NT2/D1 (cell line): ENCODE data around the gene NCMAP.

Experiments
- DNase-seq: peaks from one replicate; pipeline ENCODE4 v3.0.0-alpha.2; 2011; ENCODE audit warnings: low read depth, low spot score
- H3K27me3 ChIP-seq: 2 replicates; pipeline ENCODE4 v1.6.0; 2011; ENCODE audit warnings: mild to moderate bottlenecking; ENCODE audit not compliant: insufficient read length, insufficient read depth
- H3K36me3 ChIP-seq: 2 replicates; pipeline ENCODE4 v1.6.1; 2011; ENCODE audit warnings: mild to moderate bottlenecking, low read length, mixed read lengths; ENCODE audit not compliant: insufficient read depth, insufficient read length
- H3K4me1 ChIP-seq: 2 replicates; pipeline ENCODE4 v1.5.1; 2011; ENCODE audit not compliant: insufficient read depth, insufficient read length
- H3K4me3 ChIP-seq: 2 replicates; pipeline ENCODE4 v1.5.1; 2011; ENCODE audit warnings: low read depth; ENCODE audit not compliant: insufficient read length
- H3K9ac ChIP-seq: 2 replicates; pipeline ENCODE4 v1.6.0; 2011; ENCODE audit warnings: low read depth; ENCODE audit not compliant: insufficient read length
- H3K9me3 ChIP-seq: 2 replicates; pipeline ENCODE4 v1.5.1; 2011; ENCODE audit warnings: mild to moderate bottlenecking, low read length; ENCODE audit not compliant: insufficient read depth
- SUZ12 ChIP-seq: IDR thresholded peaks from 2 replicates; pipeline ENCODE4 v1.6.1; 2011; ENCODE audit not compliant: insufficient read length, insufficient read depth; ENCODE audit errors: extremely low read depth
- YY1 ChIP-seq: IDR thresholded peaks from 2 replicates; pipeline ENCODE4 v1.6.1; 2011; ENCODE audit not compliant: insufficient read length, insufficient read depth
- ZNF274 ChIP-seq: IDR thresholded peaks from 2 replicates; pipeline ENCODE4 v1.6.1; 2011; ENCODE audit warnings: mild to moderate bottlenecking, low read depth, low read length

NCMAP gene

DNA sequence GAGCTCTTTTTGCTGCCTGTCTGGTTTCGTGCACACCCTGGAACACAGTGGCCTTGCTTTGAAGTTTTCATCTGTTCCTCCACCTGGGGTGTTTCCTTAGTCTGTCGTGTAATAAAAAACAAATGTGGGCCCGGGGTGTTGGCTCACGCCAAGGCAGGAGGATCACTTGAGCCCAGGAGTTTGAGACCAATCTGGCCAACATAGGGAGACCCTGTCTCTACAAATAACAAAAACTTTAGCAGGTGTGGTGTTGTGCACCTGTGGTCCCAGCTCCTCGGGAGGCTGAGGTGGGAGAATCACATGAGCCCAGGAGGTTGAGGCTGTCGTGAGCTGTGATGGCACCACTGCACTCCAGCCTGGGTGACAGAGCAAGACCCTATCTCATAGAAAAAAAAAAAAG, 4.5 kb downstream of the NCMAP start:
- no peak overlapping the region for H3K9ac ChIP-seq
- no peak for TF ChIP-seq ZNF274
- TF ChIP-seq YY1, result no peak
- TF ChIP-seq SUZ12, result no peak
- no peak for DNase-seq
- H3K4me1 ChIP-seq, result peaks cover 3% of the 10 kb centered on the region
- peaks cover 25% of the 10 kb centered on the region for H3K27me3 ChIP-seq
- H3K9me3 ChIP-seq, result peaks cover 10% of the 10 kb centered on the region
- H3K4me3 ChIP-seq, result no peak overlapping the region
- no peaks in the 10 kb centered on the region for H3K36me3 ChIP-seq

DNA sequence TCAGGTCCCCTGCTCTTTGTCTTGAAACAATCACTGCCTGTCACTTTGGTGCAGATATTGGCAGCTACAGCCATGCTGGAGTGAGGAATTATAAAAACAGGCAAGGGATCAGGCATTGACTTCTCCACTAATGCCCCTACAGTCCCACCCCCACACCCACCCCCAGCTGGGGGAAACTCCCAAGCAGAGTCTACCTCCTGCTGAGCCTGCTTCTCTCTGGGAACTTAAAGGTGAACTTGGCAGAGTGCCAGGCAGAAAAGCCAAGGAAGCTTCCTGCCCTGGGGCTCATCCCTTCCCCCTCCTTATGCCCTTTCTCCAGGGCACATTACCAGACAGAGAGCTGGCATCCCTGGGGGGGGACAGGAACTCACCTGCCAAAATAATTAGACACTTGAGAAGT, 6.7 kb downstream of the NCMAP start:
- DNase-seq, result no peak

DNA sequence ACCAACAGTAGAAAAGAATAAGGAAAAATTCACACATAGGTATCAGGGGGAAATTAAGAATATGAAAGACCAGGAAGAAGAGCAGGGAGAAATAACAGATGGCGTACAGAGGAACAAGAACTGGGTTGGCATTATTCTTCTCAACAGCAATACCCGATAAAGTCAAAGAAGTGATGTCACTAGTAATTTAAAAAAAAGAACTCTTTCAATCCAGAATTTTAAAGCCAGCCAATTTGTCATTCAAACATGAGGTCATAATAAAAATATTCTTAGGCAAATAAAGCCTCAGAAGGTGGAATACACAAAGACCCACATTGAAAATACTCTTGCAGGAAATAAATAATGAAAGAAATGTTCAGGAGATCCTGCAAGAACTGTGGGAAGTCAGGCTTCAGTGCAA, 8.8 kb downstream of the NCMAP start:
- TF ChIP-seq ZNF274 (no peak), YY1 (no peak), SUZ12 (no peak)
- Histone ChIP-seq H3K4me1 (peaks cover 8% of the 10 kb centered on the region), H3K4me3 (no peak overlapping the region)

More for the DNA sequence above, 6.7 kb downstream of the NCMAP start:
- TF ChIP-seq SUZ12 (no peak), YY1 (no peak), ZNF274 (no peak)
- no peak overlapping the region for H3K9ac ChIP-seq
- peaks cover 14% of the 10 kb centered on the region for H3K9me3 ChIP-seq
- H3K36me3 ChIP-seq, result no peaks in the 10 kb centered on the region
- H3K27me3 ChIP-seq, result peaks cover 5% of the 10 kb centered on the region
- no peak overlapping the region for H3K4me3 ChIP-seq
- peaks cover 5% of the 10 kb centered on the region for H3K4me1 ChIP-seq

DNA sequence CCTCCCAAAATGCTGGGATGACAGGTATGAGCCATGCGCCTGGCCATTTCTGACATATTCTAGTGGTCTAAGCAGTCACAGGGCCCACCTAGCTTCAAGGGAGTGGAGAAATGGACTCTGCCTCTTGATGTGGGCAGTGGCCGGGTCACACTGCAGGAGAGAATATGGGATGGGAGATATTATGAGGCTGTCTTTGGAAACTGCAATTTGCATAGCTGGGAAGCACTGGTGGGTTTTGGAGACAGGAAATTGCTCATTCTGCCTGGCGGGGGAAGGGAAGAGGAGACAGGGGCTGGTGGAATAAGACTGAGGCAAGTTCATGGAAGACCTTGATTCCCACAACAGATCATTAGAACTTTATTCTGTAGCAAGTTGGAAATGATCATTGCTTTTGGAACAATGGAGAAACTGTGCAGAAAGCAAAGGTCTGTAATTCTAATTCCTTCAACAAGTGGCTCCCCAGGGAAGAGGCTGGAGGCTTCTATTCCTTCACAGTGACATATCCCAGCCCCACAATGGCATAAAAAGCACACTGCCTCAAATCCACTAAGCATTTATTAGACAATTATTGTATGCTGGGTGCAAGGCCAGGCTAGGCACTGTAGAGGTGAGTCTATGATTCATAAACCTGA, 10.5 kb downstream of the NCMAP start:
- H3K27me3 ChIP-seq, result no peaks in the 10 kb centered on the region
- no peak for TF ChIP-seq YY1
- TF ChIP-seq SUZ12, result no peak
- no peak for TF ChIP-seq ZNF274

More for the DNA sequence above, 8.8 kb downstream of the NCMAP start:
- Histone ChIP-seq H3K9me3 (peaks cover 14% of the 10 kb centered on the region), H3K36me3 (no peaks in the 10 kb centered on the region), H3K9ac (no peak overlapping the region), H3K27me3 (no peaks in the 10 kb centered on the region)
- no peak for DNase-seq

DNA sequence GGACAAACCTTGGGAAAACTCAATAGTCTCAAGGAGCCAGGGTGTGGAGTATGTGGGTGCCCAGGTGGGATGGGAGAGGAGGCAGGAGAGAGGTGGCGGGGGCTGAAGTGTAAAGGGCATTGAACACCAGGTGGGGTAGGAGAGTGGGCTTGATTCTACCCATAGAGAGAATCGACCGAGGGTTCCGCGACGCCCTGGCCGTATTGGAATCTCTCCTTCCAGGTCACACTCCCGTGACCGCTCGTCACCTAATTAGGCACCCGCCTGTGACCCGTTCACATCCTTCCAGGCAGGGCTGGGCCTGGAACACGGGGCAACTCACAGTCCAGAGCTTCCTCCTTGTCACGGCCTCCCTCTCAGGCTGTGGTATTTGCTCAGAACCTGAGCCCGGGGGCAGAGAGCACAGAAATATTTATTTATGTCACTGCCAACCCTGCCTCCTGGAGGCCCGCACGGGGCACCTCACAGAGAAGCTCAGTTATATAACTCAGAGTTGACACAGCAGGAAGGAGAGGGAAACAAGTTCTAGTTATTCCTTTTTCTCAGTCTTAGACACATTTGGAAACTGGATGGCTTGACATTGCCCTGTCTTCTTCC, 12.0 kb downstream of the NCMAP start:
- Histone ChIP-seq H3K27me3 (no peaks in the 10 kb centered on the region), H3K4me3 (no peak overlapping the region), H3K9ac (no peak overlapping the region), H3K4me1 (peaks cover 8% of the 10 kb centered on the region), H3K9me3 (peaks cover 14% of the 10 kb centered on the region), H3K36me3 (no peaks in the 10 kb centered on the region)
- TF ChIP-seq YY1 (no peak), ZNF274 (no peak), SUZ12 (no peak)
- DNase-seq, result no peak

More for the DNA sequence above, 10.5 kb downstream of the NCMAP start:
- Histone ChIP-seq H3K4me3 (no peak overlapping the region), H3K4me1 (peaks cover 8% of the 10 kb centered on the region), H3K9ac (no peak overlapping the region), H3K36me3 (no peaks in the 10 kb centered on the region), H3K9me3 (peaks cover 14% of the 10 kb centered on the region)
- DNase-seq, result no peak

DNA sequence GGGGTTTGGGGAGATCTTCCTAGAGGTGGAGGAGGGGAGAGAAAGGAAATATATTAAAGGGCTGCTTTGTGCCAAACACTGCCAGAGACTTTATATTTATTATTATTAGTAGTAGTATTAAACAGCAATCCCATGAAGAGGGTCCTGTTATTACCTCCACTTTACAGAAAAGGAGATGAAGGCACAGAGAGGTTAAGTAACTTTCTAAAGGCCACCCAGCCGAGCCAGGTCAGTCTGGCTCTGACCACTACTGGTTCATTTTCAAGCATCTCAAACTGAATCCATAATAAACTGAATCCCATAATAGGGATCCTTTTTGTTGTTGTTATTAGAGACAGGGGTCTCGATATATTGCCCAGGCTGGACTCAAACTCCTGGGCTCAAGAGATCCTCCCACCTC, 12.6 kb downstream of the NCMAP start:
- H3K4me3 ChIP-seq, result no peak overlapping the region
- DNase-seq, result no peak
- peaks cover 14% of the 10 kb centered on the region for H3K9me3 ChIP-seq
- no peaks in the 10 kb centered on the region for H3K36me3 ChIP-seq
- no peak for TF ChIP-seq SUZ12
- no peak for TF ChIP-seq YY1
- no peak for TF ChIP-seq ZNF274
- no peaks in the 10 kb centered on the region for H3K27me3 ChIP-seq
- H3K9ac ChIP-seq, result no peak overlapping the region
- peaks cover 8% of the 10 kb centered on the region for H3K4me1 ChIP-seq

DNA sequence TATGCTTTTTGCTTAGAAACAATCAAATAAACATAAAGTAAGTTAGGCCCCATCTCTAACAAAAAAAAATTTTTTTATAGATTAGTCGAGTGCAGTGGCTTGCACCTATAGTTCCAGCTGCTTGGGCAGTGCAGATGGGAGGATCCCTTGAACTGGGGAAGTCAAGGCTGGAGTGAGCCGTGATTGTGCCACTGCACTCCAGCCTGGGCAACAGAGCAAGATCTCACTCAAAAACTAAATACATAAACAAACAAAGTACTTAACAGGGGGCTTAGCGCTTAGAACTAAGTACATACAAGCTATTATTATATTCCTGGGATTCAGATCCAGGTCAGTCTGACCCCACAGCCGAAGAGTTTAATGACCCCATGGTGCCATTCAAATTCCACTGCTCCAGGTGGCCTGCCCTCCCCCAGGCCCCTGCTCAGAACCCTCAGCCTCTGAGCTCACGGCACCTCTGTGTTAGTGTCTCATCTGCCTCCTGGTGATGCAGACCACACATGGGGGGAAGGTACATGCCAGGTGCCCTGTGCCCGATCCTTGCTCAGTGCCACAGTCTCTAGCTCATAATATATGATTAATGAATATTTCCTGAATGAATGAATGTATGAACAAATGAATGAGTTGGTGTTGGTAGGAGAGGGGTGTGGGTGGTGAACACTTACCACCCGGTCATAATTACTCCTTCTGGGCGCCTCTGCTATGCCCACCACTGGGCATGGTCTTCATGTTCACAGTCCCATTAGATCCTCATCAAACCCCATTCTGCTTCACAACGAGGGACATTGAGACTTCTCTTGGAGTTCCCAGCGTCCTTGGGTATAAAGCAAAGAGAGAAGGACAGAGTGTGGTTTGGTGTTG, 14.6 kb downstream of the NCMAP start:
- no peak for TF ChIP-seq SUZ12
- TF ChIP-seq YY1, result no peak
- TF ChIP-seq ZNF274, result no peak
- Histone ChIP-seq H3K4me1 (peaks cover 8% of the 10 kb centered on the region), H3K4me3 (no peak overlapping the region), H3K27me3 (no peaks in the 10 kb centered on the region), H3K9ac (no peak overlapping the region), H3K36me3 (no peaks in the 10 kb centered on the region), H3K9me3 (peaks cover 3% of the 10 kb centered on the region; the same call in 1 of the 2 replicates)
- no peak for DNase-seq
